Ovary (tissue), 3 donors: ENCODE data around the gene CHCHD6.

Source experiments
- EP300 ChIP-seq: sonication (generic); formaldehyde crosslinking; IDR thresholded peaks from one replicate; pipeline ENCODE4 v1.6.1; 2017; ENCODE audit warnings: antibody characterized with exemption
- POLR2A ChIP-seq: fragments of 450-650 bp; IDR thresholded peaks from one replicate; pipeline ENCODE4 v1.6.1; 2017; ENCODE audit warnings: antibody characterized with exemption, mild to moderate bottlenecking, moderate library complexity
- TF ChIP-seq, protein P1 (sequence below), 3 donors: fragments of 450-650 bp in 2 of 3; fragments of 200-600 bp in 1 of 3; IDR thresholded peaks; one replicate each; pipeline versions ENCODE4 v1.5.1 to v1.8.0; 2016 to 2022; ENCODE audit warnings: antibody characterized with exemption in 3 of 3, mild to moderate bottlenecking in 1 of 3
- donor health status: DM: no; HTN: no; CAD: no.

- TF ChIP-seq, protein P1, sequence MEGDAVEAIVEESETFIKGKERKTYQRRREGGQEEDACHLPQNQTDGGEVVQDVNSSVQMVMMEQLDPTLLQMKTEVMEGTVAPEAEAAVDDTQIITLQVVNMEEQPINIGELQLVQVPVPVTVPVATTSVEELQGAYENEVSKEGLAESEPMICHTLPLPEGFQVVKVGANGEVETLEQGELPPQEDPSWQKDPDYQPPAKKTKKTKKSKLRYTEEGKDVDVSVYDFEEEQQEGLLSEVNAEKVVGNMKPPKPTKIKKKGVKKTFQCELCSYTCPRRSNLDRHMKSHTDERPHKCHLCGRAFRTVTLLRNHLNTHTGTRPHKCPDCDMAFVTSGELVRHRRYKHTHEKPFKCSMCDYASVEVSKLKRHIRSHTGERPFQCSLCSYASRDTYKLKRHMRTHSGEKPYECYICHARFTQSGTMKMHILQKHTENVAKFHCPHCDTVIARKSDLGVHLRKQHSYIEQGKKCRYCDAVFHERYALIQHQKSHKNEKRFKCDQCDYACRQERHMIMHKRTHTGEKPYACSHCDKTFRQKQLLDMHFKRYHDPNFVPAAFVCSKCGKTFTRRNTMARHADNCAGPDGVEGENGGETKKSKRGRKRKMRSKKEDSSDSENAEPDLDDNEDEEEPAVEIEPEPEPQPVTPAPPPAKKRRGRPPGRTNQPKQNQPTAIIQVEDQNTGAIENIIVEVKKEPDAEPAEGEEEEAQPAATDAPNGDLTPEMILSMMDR (IDR thresholded peaks at IDR 0.05) = no peak
- TF ChIP-seq POLR2A (no peak), EP300 (no peak)
These were observed 19.8 kb upstream of the CHCHD6 start for GRCh38 chr3:126684218-126684751.
